Measurements from ENCODE around the gene ADK. TPM values are rescaled to one million over a fixed set of nuclear protein-coding genes. Genes with fewer than 3 reads are reported as not detected.

ADK gene
- total RNA-seq, 1 experiment from 2014 or later = 26.8 TPM

DNA sequence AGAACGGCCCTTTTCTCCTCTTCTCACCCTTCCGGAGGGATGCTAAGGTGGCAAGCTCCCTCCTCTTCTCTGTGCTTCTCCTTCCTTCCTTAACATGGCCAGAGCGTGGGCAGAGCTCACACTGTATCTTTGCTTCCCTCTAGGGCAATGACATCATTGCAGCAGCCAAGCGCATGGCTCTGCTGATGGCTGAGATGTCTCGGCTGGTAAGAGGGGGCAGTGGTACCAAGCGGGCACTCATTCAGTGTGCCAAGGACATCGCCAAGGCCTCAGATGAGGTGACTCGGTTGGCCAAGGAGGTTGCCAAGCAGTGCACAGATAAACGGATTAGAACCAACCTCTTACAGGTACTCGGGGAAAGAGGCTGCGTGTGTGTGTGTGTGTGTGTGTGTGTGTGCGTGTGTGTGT, 37.0 kb upstream of the ADK start:
- Histone ChIP-seq H4K91ac (ENCODE audit: insufficient read length, low read depth, low read length) (no peak overlapping the region), H3K18ac (ENCODE audit: insufficient read length, low read depth, low read length) (no peak overlapping the region), H3T11ph (ENCODE audit: low read length) (no peak overlapping the region), H3K23me2 (ENCODE audit: insufficient read length, low read depth, low read length, poor library complexity, severe bottlenecking) (no peaks in the 10 kb centered on the region), H2BK15ac (ENCODE audit: low read depth, low read length) (no peak overlapping the region), H3K79me2 (ENCODE audit: insufficient read depth, low read length) (no peaks in the 10 kb centered on the region), H2AK5ac (ENCODE audit: insufficient read length, low read length) (no peak overlapping the region), H4K20me1 (ENCODE audit: control insufficient read depth, insufficient read depth, insufficient read length) (no peaks in the 10 kb centered on the region), H4K8ac (replicated peaks; ENCODE audit: insufficient read length, low read depth, low read length) (no peak overlapping the region), H3K9me3 (ENCODE audit: control insufficient read depth, low read depth, low read length) (no peaks in the 10 kb centered on the region), H3K9ac (ENCODE audit: extremely low read depth, insufficient read length, low read length) (no peak overlapping the region), H2BK12ac (ENCODE audit: insufficient read length, low read depth, low read length) (no peak overlapping the region), H3K4ac (ENCODE audit: low read depth, low read length) (no peak overlapping the region), H3K27me3 (ENCODE audit: insufficient read depth, low read length) (no peaks in the 10 kb centered on the region), H3K56ac (ENCODE audit: insufficient read length, low read depth, low read length) (no peak overlapping the region), H3K27ac (ENCODE audit: insufficient read length, low read depth, low read length) (no peak overlapping the region), H3K23ac (ENCODE audit: insufficient read length, low read depth, low read length) (no peak overlapping the region), H3K14ac (ENCODE audit: insufficient read depth, low read length) (no peak overlapping the region), H2BK20ac (ENCODE audit: low read depth, low read length, poor library complexity, severe bottlenecking) (no peak overlapping the region), H2BK120ac (ENCODE audit: low read depth, low read length, poor library complexity, severe bottlenecking) (no peak overlapping the region), H3K4me1 (ENCODE audit: insufficient read depth, low read length) (no peaks in the 10 kb centered on the region), H2AFZ (ENCODE audit: low read length) (no peak overlapping the region), H4K5ac (ENCODE audit: insufficient read length, low read depth, low read length) (no peak overlapping the region), H2BK5ac (ENCODE audit: insufficient read length, low read length) (no peak overlapping the region), H3K4me2 (ENCODE audit: insufficient read depth, insufficient read length, low read length) (no peak overlapping the region), H3K79me1 (ENCODE audit: insufficient read depth, low read depth, low read length, poor library complexity, severe bottlenecking) (peaks cover under 1% of the 10 kb centered on the region)
- Mint-ChIP-seq H3K27ac (peak overlapping the region in 2 of 3 experiments; percentile 14 to 81; a peak in 5 of 7 replicates), H3K4me3 (no peak overlapping the region), H3K4me1 (no peaks in the 10 kb centered on the region), H3K36me3 (ENCODE audit: insufficient read depth in 1 of 3, low read depth in 3 of 3) (peaks cover 81 to 98% (median 97%) of the 10 kb centered on the region in 3 experiments; a peak in 6 of 7 replicates), H3K9me3 (no peaks in the 10 kb centered on the region), H3K27me3 (ENCODE audit: low read depth) (peaks cover 2% of the 10 kb centered on the region; the same call in 1 of the 2 replicates)
- TF ChIP-seq CTCF (conservative IDR thresholded peaks at IDR 0.05) = no peak
- WGBS (ENCODE audit: extremely low coverage, insufficient read length, low lambda C conversion rate) = no CpG with 5 or more reads among the region's 12 CpGs
- DNase-seq = no peak
